GM12878 (cell line): ENCODE results near the gene SNX4.

ENCODE experiments used
- ATF3 ChIP-seq: IDR thresholded peaks from 2 replicates; pipeline ENCODE4 v1.6.1; 2011; ENCODE audit warnings: low read depth, mild to moderate bottlenecking, low read length, moderate library complexity, borderline replicate concordance; ENCODE audit errors: extremely low read depth
- JUND ChIP-seq: IDR thresholded peaks from 2 replicates; pipeline ENCODE4 v1.6.1; 2012; ENCODE audit warnings: low read depth, mild to moderate bottlenecking, low read length, improper control_type of control experiment, moderate library complexity
- MEF2A ChIP-seq: IDR thresholded peaks from 2 replicates; pipeline ENCODE4 v1.6.1; 2011; ENCODE audit warnings: low read depth, mild to moderate bottlenecking, low read length, moderate library complexity; ENCODE audit not compliant: insufficient read depth
- POLR2A ChIP-seq: IDR thresholded peaks from 2 replicates; pipeline ENCODE4 v1.6.1; 2011; ENCODE audit warnings: low read depth, mild to moderate bottlenecking, low read length
- POLR2AphosphoS5 ChIP-seq: IDR thresholded peaks from 2 replicates; pipeline ENCODE4 v1.6.1; 2011; ENCODE audit warnings: mild to moderate bottlenecking, low read length, inconsistent platforms
- RAD21 ChIP-seq: IDR thresholded peaks from 2 replicates; pipeline ENCODE4 v1.6.1; 2011; ENCODE audit warnings: mild to moderate bottlenecking, low read depth, low read length, moderate library complexity; ENCODE audit not compliant: insufficient read depth
- RAD51 ChIP-seq: fragments of 450-650 bp; IDR thresholded peaks from 2 replicates; pipeline ENCODE4 v1.6.1; 2016; ENCODE audit warnings: moderate library complexity, mild to moderate bottlenecking, inconsistent platforms
- RCOR1 ChIP-seq: conservative IDR thresholded peaks from 2 replicates; pipeline ENCODE4 v1.6.1; 2012; ENCODE audit warnings: low read depth, low read length, improper control_type of control experiment
- REST ChIP-seq: IDR thresholded peaks from 2 replicates; pipeline ENCODE4 v1.6.1; 2012; ENCODE audit warnings: mild to moderate bottlenecking, low read depth, low read length
- SREBF1 ChIP-seq: IDR thresholded peaks from 2 replicates; pipeline ENCODE4 v1.6.1; 2012; ENCODE audit warnings: mild to moderate bottlenecking, low read length
- ZNF24 ChIP-seq: fragments of 450-650 bp; IDR thresholded peaks from 2 replicates; pipeline ENCODE4 v1.6.1; 2017; ENCODE audit warnings: antibody characterized with exemption, mild to moderate bottlenecking
- TF ChIP-seq, protein P1 (sequence below): IDR thresholded peaks from 2 replicates; pipeline ENCODE4 v1.6.1; 2012; ENCODE audit warnings: low read length, inconsistent platforms
- TF ChIP-seq, protein P2 (sequence below), 3 experiments: IDR thresholded peaks in 2 of 3; conservative IDR thresholded peaks in 1 of 3; 2 replicates each; pipeline ENCODE4 v1.5.1; 2011; ENCODE audit warnings: low read depth in 3 of 3, low read length in 3 of 3, mild to moderate bottlenecking in 3 of 3, control low read depth in 2 of 3, moderate library complexity in 2 of 3, inconsistent platforms in 1 of 3, mixed read lengths in 1 of 3; ENCODE audit not compliant: control insufficient read depth in 2 of 3, insufficient read depth in 1 of 3; ENCODE audit errors: extremely low read depth in 1 of 3
- TF ChIP-seq, protein P3 (sequence below): fragments of 450-650 bp; IDR thresholded peaks from 2 replicates; pipeline ENCODE4 v1.6.1; 2017; ENCODE audit warnings: mild to moderate bottlenecking

DNA sequence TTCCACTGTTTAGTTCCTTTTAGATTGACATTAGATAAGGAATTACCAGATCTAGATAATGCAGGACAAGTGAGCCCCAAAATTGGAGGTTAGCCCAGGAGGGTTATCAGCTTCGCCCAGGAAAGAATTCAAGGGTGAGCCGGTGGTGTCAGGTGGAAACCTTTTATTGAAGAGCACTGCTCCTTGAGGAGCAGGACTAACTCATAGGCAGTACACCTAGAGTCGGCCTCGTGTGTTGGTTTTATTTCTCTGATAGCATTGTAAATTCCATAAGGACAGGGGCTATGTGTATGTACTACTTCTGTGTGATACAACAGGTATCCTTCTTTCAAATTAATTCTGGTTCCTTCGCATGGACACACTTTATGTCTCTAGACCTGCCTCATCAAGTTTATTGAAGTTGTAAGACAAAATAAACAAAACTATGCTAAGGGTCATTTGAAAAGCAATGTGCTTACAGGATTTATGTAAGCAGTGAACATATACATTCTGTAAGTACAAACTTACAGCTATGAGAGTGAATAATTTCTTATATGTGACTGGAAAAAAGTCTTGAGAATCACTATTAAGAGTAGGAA is 57.2 kb downstream of the SNX4 start:
- TF ChIP-seq POLR2AphosphoS5 (no peak), RAD51 (no peak), REST (no peak), SREBF1 (no peak), MEF2A (no peak), ATF3 (no peak), JUND (no peak), RCOR1 (no peak), ZNF24 (no peak), POLR2A (no peak), RAD21 (no peak)
- TF ChIP-seq, protein P1, sequence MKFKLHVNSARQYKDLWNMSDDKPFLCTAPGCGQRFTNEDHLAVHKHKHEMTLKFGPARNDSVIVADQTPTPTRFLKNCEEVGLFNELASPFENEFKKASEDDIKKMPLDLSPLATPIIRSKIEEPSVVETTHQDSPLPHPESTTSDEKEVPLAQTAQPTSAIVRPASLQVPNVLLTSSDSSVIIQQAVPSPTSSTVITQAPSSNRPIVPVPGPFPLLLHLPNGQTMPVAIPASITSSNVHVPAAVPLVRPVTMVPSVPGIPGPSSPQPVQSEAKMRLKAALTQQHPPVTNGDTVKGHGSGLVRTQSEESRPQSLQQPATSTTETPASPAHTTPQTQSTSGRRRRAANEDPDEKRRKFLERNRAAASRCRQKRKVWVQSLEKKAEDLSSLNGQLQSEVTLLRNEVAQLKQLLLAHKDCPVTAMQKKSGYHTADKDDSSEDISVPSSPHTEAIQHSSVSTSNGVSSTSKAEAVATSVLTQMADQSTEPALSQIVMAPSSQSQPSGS = no peak
- TF ChIP-seq, protein P2, sequence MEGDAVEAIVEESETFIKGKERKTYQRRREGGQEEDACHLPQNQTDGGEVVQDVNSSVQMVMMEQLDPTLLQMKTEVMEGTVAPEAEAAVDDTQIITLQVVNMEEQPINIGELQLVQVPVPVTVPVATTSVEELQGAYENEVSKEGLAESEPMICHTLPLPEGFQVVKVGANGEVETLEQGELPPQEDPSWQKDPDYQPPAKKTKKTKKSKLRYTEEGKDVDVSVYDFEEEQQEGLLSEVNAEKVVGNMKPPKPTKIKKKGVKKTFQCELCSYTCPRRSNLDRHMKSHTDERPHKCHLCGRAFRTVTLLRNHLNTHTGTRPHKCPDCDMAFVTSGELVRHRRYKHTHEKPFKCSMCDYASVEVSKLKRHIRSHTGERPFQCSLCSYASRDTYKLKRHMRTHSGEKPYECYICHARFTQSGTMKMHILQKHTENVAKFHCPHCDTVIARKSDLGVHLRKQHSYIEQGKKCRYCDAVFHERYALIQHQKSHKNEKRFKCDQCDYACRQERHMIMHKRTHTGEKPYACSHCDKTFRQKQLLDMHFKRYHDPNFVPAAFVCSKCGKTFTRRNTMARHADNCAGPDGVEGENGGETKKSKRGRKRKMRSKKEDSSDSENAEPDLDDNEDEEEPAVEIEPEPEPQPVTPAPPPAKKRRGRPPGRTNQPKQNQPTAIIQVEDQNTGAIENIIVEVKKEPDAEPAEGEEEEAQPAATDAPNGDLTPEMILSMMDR (IDR thresholded peaks at IDR 0.05 in 2 of 3, conservative IDR thresholded peaks at IDR 0.05 in 1 of 3; ENCODE audit: control insufficient read depth in 2 of 3, extremely low read depth in 1 of 3, insufficient read depth in 1 of 3, low read depth in 3 of 3, low read length in 3 of 3) = no peak
- TF ChIP-seq, protein P3, sequence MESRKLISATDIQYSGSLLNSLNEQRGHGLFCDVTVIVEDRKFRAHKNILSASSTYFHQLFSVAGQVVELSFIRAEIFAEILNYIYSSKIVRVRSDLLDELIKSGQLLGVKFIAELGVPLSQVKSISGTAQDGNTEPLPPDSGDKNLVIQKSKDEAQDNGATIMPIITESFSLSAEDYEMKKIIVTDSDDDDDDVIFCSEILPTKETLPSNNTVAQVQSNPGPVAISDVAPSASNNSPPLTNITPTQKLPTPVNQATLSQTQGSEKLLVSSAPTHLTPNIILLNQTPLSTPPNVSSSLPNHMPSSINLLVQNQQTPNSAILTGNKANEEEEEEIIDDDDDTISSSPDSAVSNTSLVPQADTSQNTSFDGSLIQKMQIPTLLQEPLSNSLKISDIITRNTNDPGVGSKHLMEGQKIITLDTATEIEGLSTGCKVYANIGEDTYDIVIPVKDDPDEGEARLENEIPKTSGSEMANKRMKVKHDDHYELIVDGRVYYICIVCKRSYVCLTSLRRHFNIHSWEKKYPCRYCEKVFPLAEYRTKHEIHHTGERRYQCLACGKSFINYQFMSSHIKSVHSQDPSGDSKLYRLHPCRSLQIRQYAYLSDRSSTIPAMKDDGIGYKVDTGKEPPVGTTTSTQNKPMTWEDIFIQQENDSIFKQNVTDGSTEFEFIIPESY = no peak
